ENCODE results near the gene TPK1. TPM values are rescaled to one million over a fixed set of nuclear protein-coding genes. Genes with fewer than 3 reads are reported as not detected.

TPK1 gene
- total and polyA plus RNA-seq, 8 donors = 1.4 to 3.6 (median 2.2) TPM

DNA sequence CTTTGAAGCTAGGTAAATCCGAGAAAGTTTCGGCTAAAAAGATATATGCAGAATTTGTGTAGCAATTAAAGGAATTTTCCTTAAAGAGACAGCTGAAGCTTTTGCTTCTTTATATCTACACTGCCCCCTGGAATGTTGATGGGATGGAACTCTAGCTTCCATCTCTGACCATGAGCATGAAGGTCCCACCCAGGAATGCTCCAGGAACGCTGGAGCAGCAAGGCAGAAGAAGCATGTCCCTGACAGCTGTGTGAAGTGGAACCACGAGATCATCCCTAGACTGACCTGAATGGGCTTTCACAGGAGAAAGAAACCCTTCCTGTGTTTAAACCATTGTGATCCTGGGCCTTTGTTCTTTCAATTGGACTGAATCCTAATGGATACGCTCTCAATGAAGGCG lies 332.6 kb downstream of the TPK1 start:
- H3K4me3 ChIP-seq = no peak overlapping the region
- ATAC-seq (no peak), FAIRE-seq (no peak), DNase-seq (no peak)
- H3K27ac ChIP-seq = no peak overlapping the region
- intact Hi-C loops (cut with DNase I) = no loop called here
- no peaks in the 10 kb centered on the region for H3K27me3 ChIP-seq
- TF ChIP-seq, protein P1, sequence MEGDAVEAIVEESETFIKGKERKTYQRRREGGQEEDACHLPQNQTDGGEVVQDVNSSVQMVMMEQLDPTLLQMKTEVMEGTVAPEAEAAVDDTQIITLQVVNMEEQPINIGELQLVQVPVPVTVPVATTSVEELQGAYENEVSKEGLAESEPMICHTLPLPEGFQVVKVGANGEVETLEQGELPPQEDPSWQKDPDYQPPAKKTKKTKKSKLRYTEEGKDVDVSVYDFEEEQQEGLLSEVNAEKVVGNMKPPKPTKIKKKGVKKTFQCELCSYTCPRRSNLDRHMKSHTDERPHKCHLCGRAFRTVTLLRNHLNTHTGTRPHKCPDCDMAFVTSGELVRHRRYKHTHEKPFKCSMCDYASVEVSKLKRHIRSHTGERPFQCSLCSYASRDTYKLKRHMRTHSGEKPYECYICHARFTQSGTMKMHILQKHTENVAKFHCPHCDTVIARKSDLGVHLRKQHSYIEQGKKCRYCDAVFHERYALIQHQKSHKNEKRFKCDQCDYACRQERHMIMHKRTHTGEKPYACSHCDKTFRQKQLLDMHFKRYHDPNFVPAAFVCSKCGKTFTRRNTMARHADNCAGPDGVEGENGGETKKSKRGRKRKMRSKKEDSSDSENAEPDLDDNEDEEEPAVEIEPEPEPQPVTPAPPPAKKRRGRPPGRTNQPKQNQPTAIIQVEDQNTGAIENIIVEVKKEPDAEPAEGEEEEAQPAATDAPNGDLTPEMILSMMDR (IDR thresholded peaks at IDR 0.05) = no peak
- no peaks in the 10 kb centered on the region for H3K36me3 ChIP-seq
- 84 to 86% methylated on average over 6 of the region's 6 CpGs for WGBS, 2 donors
- H3K9me3 ChIP-seq = no peaks in the 10 kb centered on the region
- H3K4me1 ChIP-seq = no peaks in the 10 kb centered on the region

- Histone ChIP-seq H3K27me3 (no peaks in the 10 kb centered on the region), H3K9me3 (no peaks in the 10 kb centered on the region), H3K27ac (no peak overlapping the region), H3K4me3 (no peak overlapping the region), H3K36me3 (no peaks in the 10 kb centered on the region), H3K4me1 (no peaks in the 10 kb centered on the region)
- intact Hi-C loops (cut with DNase I) = no loop called here
- DNase-seq (no peak), FAIRE-seq (no peak), ATAC-seq (no peak)
- WGBS, 2 donors = 55 to 58% methylated on average over 5 of the region's 5 CpGs
- TF ChIP-seq, protein P1 (IDR thresholded peaks at IDR 0.05) = no peak
These were observed 335.6 kb downstream of the TPK1 start for GRCh38 chr7:144500225-144500624.

GRCh38 chr7:144497282-144497681 lies 338.6 kb downstream of the TPK1 start:
- TF ChIP-seq, protein P1 (IDR thresholded peaks at IDR 0.05) = no peak
- ATAC-seq = no peak
- H3K9me3 ChIP-seq = no peaks in the 10 kb centered on the region
- FAIRE-seq = no peak
- intact Hi-C loops (cut with DNase I) = no loop called here
- H3K36me3 ChIP-seq = no peaks in the 10 kb centered on the region
- no peaks in the 10 kb centered on the region for H3K27me3 ChIP-seq
- H3K27ac ChIP-seq = no peak overlapping the region
- H3K4me1 ChIP-seq = no peaks in the 10 kb centered on the region
- DNase-seq = no peak
- 88 to 91% methylated on average over 1 of the region's 1 CpG for WGBS, 2 donors
- no peak overlapping the region for H3K4me3 ChIP-seq

DNA sequence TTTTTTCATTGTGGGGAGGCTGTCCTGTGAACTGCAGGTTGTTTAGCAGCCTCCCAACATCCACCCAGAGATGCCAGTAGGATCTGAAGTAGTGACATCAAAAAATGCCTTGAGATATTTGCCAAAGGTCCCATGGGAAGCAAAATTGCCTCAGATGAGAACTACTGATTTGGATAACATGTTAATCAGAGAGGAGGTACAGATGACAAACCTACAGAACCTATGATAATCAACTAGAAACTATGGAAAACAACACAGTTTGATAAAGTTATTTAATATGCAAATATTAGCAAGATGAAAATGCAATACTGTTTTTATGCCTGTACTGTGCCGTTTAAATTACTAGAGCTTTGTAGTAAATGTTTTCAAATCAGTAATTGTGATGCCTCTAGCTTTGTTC lies 341.5 kb downstream of the TPK1 start:
- FAIRE-seq (no peak), ATAC-seq (no peak), DNase-seq (no peak)
- intact Hi-C loops (cut with DNase I) = no loop called here
- no peak overlapping the region for H3K27ac ChIP-seq
- H3K27me3 ChIP-seq = no peaks in the 10 kb centered on the region
- H3K36me3 ChIP-seq = no peaks in the 10 kb centered on the region
- no peak overlapping the region for H3K4me3 ChIP-seq
- no peaks in the 10 kb centered on the region for H3K9me3 ChIP-seq
- TF ChIP-seq, protein P1 (IDR thresholded peaks at IDR 0.05) = no peak
- H3K4me1 ChIP-seq = no peaks in the 10 kb centered on the region
- WGBS, 2 donors = 86 to 88% methylated on average over 1 of the region's 1 CpG

DNA sequence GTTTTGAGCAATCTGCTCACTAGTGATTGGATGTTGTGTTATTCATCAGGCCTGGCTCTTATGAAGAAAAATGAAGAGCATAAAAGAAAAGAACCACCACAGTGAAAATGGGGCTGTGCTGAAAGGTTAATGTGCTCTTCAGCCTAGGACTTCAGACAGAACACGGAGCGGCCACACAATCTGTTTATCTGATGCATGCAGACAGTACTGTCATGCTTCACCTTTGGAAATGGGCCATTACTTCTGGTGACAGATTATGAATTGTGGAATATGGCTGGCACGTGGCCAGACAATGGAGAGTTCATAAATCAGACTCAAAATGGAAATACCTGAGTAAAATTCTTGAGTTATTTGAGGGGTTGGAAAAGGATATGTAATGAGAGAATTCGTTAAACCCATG lies 346.3 kb downstream of the TPK1 start:
- ATAC-seq = no peak
- WGBS, 2 donors = 66 to 67% methylated on average over 4 of the region's 4 CpGs
- intact Hi-C loops (cut with DNase I) = no loop called here
- peak in 1 of 6 donors; percentile 14 for DNase-seq
- Histone ChIP-seq H3K27me3 (no peaks in the 10 kb centered on the region), H3K4me3 (no peak overlapping the region), H3K4me1 (no peaks in the 10 kb centered on the region), H3K36me3 (no peaks in the 10 kb centered on the region), H3K9me3 (no peaks in the 10 kb centered on the region), H3K27ac (no peak overlapping the region)
- TF ChIP-seq, protein P1 (IDR thresholded peaks at IDR 0.05) = no peak
- no peak for FAIRE-seq
